ENCODE measurements around the gene ADARB2. TPM values are rescaled to one million over a fixed set of nuclear protein-coding genes. Genes with fewer than 3 reads are reported as not detected.

ADARB2 gene
- total RNA-seq, 4 donors from 2014 or later, result 1.3 to 5.4 (median 1.8) TPM

- no peak overlapping the region for H3K4me3 ChIP-seq
- no peaks in the 10 kb centered on the region for H3K4me1 ChIP-seq
- H3K27ac ChIP-seq, result no peak overlapping the region
- H3K27me3 ChIP-seq, result peaks cover 53% of the 10 kb centered on the region
- ATAC-seq, result no peak
- H3K9me3 ChIP-seq, result peaks cover 0 to 22% (median 0%) of the 10 kb centered on the region in 3 donors
- no peak for TF ChIP-seq EP300 (IDR thresholded peaks at IDR 0.05)
- no peak for TF ChIP-seq CTCF (IDR thresholded peaks at IDR 0.05)
- TF ChIP-seq POLR2A (IDR thresholded peaks at IDR 0.05), result no peak
- no peak for TF ChIP-seq POLR2AphosphoS5 (IDR thresholded peaks at IDR 0.05)
- 83 to 85% methylated on average over 4 to 8 of the region's 13 CpGs for WGBS, 2 donors (ENCODE audit: low coverage in 1 of 2)
- H3K36me3 ChIP-seq, result no peaks in the 10 kb centered on the region
Measured at GRCh38 chr10:1631282-1631681, 106.0 kb downstream of the ADARB2 start.

GRCh38 chr10:1630304-1630703 lies 107.0 kb downstream of the ADARB2 start:
- Histone ChIP-seq H3K27me3 (peaks cover 43% of the 10 kb centered on the region), H3K4me3 (no peak overlapping the region), H3K4me1 (no peaks in the 10 kb centered on the region), H3K9me3 (peaks cover 0 to 22% (median 0%) of the 10 kb centered on the region in 3 donors), H3K36me3 (no peaks in the 10 kb centered on the region), H3K27ac (no peak overlapping the region)
- 72 to 100% methylated on average over 3 of the region's 6 CpGs for WGBS, 2 donors (ENCODE audit: low coverage in 1 of 2)
- no peak for ATAC-seq
- TF ChIP-seq POLR2AphosphoS5 (IDR thresholded peaks at IDR 0.05) (no peak), CTCF (IDR thresholded peaks at IDR 0.05) (no peak), POLR2A (IDR thresholded peaks at IDR 0.05) (no peak), EP300 (IDR thresholded peaks at IDR 0.05) (no peak)

GRCh38 chr10:1629326-1630198 lies 107.8 kb downstream of the ADARB2 start:
- H3K4me1 ChIP-seq, result no peaks in the 10 kb centered on the region
- 40 to 58% methylated on average over 9 to 10 of the region's 18 CpGs for WGBS, 2 donors (ENCODE audit: low coverage in 1 of 2)
- TF ChIP-seq POLR2AphosphoS5 (IDR thresholded peaks at IDR 0.05), result no peak
- no peak for TF ChIP-seq EP300 (IDR thresholded peaks at IDR 0.05)
- no peak for TF ChIP-seq CTCF (IDR thresholded peaks at IDR 0.05)
- TF ChIP-seq POLR2A (IDR thresholded peaks at IDR 0.05), result no peak
- peaks cover 40% of the 10 kb centered on the region for H3K27me3 ChIP-seq
- no peak overlapping the region for H3K27ac ChIP-seq
- no peaks in the 10 kb centered on the region for H3K36me3 ChIP-seq
- no peak for ATAC-seq
- H3K4me3 ChIP-seq, result no peak overlapping the region
- peaks cover 0 to 22% (median 0%) of the 10 kb centered on the region in 3 donors for H3K9me3 ChIP-seq

GRCh38 chr10:1628757-1629156 lies 108.6 kb downstream of the ADARB2 start:
- no peak for ATAC-seq

More at GRCh38 chr10:1628757-1629156, 108.6 kb downstream of the ADARB2 start:
- H3K9me3 ChIP-seq, result peaks cover 0 to 22% (median 0%) of the 10 kb centered on the region in 3 donors
- H3K27me3 ChIP-seq, result peaks cover 33% of the 10 kb centered on the region
- no peaks in the 10 kb centered on the region for H3K4me1 ChIP-seq
- no peaks in the 10 kb centered on the region for H3K36me3 ChIP-seq
- WGBS, 2 donors (ENCODE audit: low coverage in 1 of 2), result 69 to 73% methylated on average over 2 to 11 of the region's 14 CpGs
- H3K27ac ChIP-seq, result no peak overlapping the region
- no peak for TF ChIP-seq EP300 (IDR thresholded peaks at IDR 0.05)
- no peak for TF ChIP-seq POLR2AphosphoS5 (IDR thresholded peaks at IDR 0.05)
- no peak for TF ChIP-seq POLR2A (IDR thresholded peaks at IDR 0.05)
- TF ChIP-seq CTCF (IDR thresholded peaks at IDR 0.05), result no peak
- no peak overlapping the region for H3K4me3 ChIP-seq
